BLaER1 treated with 17β-estradiol and CSF1 and Interleukin-3, amounts not matched to agents 10 nM and 100 nM (cell line): ENCODE data around the gene ADGRF1.
"Not testable (repeated sequence)": the region's sequence is repeated elsewhere in the genome, so short reads cannot be mapped to it uniquely, and the experiment has no call there.

Experiments used
- H3K27ac ChIP-seq, 11 experiments: shearing (Covaris generic); formaldehyde crosslinking; 2 replicates each; pipeline ENCODE4 v1.8.1; 2022
- H3K27me3 ChIP-seq, 11 experiments: shearing (Covaris generic); formaldehyde crosslinking; 2 replicates each; pipeline ENCODE4 v1.8.1; 2022
- H3K36me3 ChIP-seq, 11 experiments: shearing (Covaris generic); formaldehyde crosslinking; 2 replicates each; pipeline ENCODE4 v1.8.1; 2022
- H3K4me1 ChIP-seq, 10 experiments: shearing (Covaris generic); formaldehyde crosslinking; 2 replicates each; pipeline ENCODE4 v1.8.1; 2022
- H3K4me2 ChIP-seq, 11 experiments: shearing (Covaris generic); formaldehyde crosslinking; 2 replicates each; pipeline ENCODE4 v1.8.1; 2022
- H3K4me3 ChIP-seq, 10 experiments: shearing (Covaris generic); formaldehyde crosslinking; 2 replicates each; pipeline ENCODE4 v1.8.1; 2022
- H3K9ac ChIP-seq, 11 experiments: shearing (Covaris generic); formaldehyde crosslinking; 2 replicates each; pipeline ENCODE4 v1.8.1; 2022
- H3K9me3 ChIP-seq, 11 experiments: shearing (Covaris generic); formaldehyde crosslinking; replicated peaks in 1 of 11; 2 replicates each; pipeline ENCODE4 v1.8.1; 2022
- H4K20me1 ChIP-seq, 11 experiments: shearing (Covaris generic); formaldehyde crosslinking; 2 replicates each; pipeline ENCODE4 v1.8.1; 2022
- Cebpa-rat ChIP-seq, 11 experiments: shearing (Covaris generic); IDR thresholded peaks; 2 replicates each; pipeline ENCODE4 v1.8.1; 2022

The ADGRF1 gene

GRCh38 chr6:47042275-47042791 lies at the start of gene ADGRF1:
ADGRF1 (minus strand) TSS chr6:47042332; CDS start chr6:47029061, 13,271 bp downstream.
- Histone ChIP-seq H3K4me2 (no peak within 1 kb of the TSS), H3K4me3 (no peak within 1 kb of the TSS), H3K27ac (no peak within 1 kb of the TSS), H3K4me1 (peaks cover 0 to 12% (median 4%) of the 10 kb centered on the region in 10 experiments; a peak in 9 of 20 replicates), H3K9me3 (no peaks in the 10 kb centered on the region), H4K20me1 (no peaks in the 10 kb centered on the region), H3K9ac (no peak within 1 kb of the TSS), H3K27me3 (no peaks in the 10 kb centered on the region), H3K36me3 (no peaks in the 10 kb centered on the region)
- no peak for TF ChIP-seq Cebpa-rat (IDR thresholded peaks at IDR 0.05)

DNA sequence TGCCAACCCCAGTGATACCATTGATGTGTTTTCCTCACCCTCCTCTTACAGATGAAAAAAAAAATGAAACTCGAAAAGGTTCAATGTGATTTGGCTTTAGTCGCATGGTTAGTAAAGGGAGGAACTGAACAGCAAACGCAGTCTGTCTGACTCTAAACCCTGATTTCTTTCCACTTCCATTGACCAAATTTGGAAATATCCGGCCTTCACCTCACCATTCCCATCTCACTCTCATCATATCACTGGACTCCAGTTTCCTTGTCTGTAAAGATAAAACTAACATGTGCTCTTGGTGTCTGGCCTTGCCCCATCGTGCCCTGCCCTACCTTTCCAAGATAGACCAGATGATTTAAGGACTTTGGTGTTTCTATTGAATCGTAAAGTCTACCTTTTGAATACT lies 48.7 kb upstream of the ADGRF1 start:
- H3K4me3 ChIP-seq = no peak overlapping the region
- H3K4me2 ChIP-seq = no peak overlapping the region
- no peaks in the 10 kb centered on the region for H3K9me3 ChIP-seq
- H3K36me3 ChIP-seq = no peaks in the 10 kb centered on the region
- H4K20me1 ChIP-seq = no peaks in the 10 kb centered on the region
- no peak overlapping the region for H3K27ac ChIP-seq
- H3K4me1 ChIP-seq = peaks cover 0 to 19% (median 0%) of the 10 kb centered on the region in 10 experiments; a peak in 5 of 20 replicates
- no peak overlapping the region for H3K9ac ChIP-seq
- TF ChIP-seq Cebpa-rat (IDR thresholded peaks at IDR 0.05) = no peak
- no peaks in the 10 kb centered on the region for H3K27me3 ChIP-seq

GRCh38 chr6:47089473-47089872 lies 47.3 kb upstream of the ADGRF1 start:
- H3K9me3 ChIP-seq, H3K36me3 ChIP-seq, H4K20me1 ChIP-seq, H3K4me2 ChIP-seq, H3K9ac ChIP-seq, H3K4me3 ChIP-seq, H3K27me3 ChIP-seq, H3K27ac ChIP-seq: not testable (repeated sequence)
- H3K4me1 ChIP-seq = peaks cover 0 to 15% (median 0%) of the 10 kb centered on the region in 10 experiments; a peak in 5 of 20 replicates

- no peak for TF ChIP-seq Cebpa-rat (IDR thresholded peaks at IDR 0.05)
- H3K27me3 ChIP-seq = no peaks in the 10 kb centered on the region
- no peak overlapping the region for H3K27ac ChIP-seq
- H4K20me1 ChIP-seq = no peaks in the 10 kb centered on the region
- H3K9me3 ChIP-seq = no peaks in the 10 kb centered on the region
- no peak overlapping the region for H3K4me2 ChIP-seq
- H3K4me3 ChIP-seq = no peak overlapping the region
- H3K9ac ChIP-seq = no peak overlapping the region
- no peaks in the 10 kb centered on the region for H3K36me3 ChIP-seq
- no peaks in the 10 kb centered on the region for H3K4me1 ChIP-seq
Measured at GRCh38 chr6:47086051-47086770, 44.1 kb upstream of the ADGRF1 start.

- H3K9ac ChIP-seq = no peak overlapping the region
- H3K27me3 ChIP-seq = no peaks in the 10 kb centered on the region
- no peak for TF ChIP-seq Cebpa-rat (IDR thresholded peaks at IDR 0.05)
- H3K4me1 ChIP-seq = no peaks in the 10 kb centered on the region
- H3K27ac ChIP-seq = no peak overlapping the region
- H3K9me3 ChIP-seq = no peaks in the 10 kb centered on the region
- H4K20me1 ChIP-seq = no peaks in the 10 kb centered on the region
- H3K4me2 ChIP-seq = no peak overlapping the region
- H3K36me3 ChIP-seq = no peaks in the 10 kb centered on the region
- H3K4me3 ChIP-seq = no peak overlapping the region
Measured at GRCh38 chr6:47084610-47085009, 42.5 kb upstream of the ADGRF1 start.

DNA sequence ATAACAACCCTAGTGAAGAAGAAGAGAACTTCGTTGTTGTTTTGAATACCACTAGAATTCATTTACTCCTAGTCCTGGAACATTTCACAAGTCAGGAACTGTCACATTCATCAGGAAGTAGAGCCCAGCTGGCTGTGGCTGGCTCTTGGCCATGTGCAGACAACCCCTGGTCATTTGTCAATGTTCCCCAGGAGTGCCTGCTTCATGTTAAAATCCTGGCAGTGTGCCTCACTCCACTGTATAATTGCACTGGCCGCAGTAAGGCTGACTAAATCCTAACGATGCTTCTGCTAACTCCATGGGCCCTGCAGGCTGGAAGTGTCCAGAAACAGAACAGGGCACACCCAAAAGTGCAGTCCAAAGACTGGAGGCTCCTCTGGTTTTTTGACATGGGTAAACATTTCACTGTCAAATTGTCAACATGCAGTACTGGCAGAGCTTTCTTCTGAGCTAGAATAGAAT lies 41.5 kb upstream of the ADGRF1 start:
- Histone ChIP-seq H3K4me1 (no peaks in the 10 kb centered on the region), H3K36me3 (no peaks in the 10 kb centered on the region), H3K4me2 (no peak overlapping the region), H3K27me3 (no peaks in the 10 kb centered on the region), H4K20me1 (no peaks in the 10 kb centered on the region), H3K27ac (no peak overlapping the region), H3K4me3 (no peak overlapping the region), H3K9ac (no peak overlapping the region), H3K9me3 (no peaks in the 10 kb centered on the region)
- TF ChIP-seq Cebpa-rat (IDR thresholded peaks at IDR 0.05) = no peak

DNA sequence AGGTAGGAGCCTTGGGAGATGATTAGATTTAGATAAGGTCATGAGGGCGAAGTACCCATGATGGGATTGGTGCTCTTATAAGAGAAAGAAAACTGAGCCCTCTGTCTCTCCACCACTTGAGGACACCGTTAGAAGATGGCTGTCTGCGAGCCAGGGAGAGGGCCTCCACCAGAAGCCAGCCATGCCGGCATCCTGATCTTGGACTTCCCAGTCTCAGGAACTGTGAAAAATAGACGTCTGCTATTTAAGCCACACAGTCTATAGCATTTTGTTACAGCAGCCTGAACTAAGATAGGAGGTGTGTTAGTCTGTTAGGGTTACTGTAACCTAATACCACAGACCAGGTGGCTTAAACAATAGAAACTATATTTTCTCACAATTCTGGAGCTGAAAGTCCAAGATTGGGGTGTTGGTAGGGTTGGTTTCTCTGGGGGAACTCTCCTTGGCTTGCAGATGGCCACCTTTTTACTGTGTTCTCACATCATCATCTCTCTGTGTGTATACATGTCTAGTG lies 38.0 kb upstream of the ADGRF1 start:
- H3K4me1 ChIP-seq = peaks cover 0 to 5% (median 0%) of the 10 kb centered on the region in 10 experiments; a peak in 1 of 20 replicates
- TF ChIP-seq Cebpa-rat (IDR thresholded peaks at IDR 0.05) = no peak
- H3K4me3 ChIP-seq = no peak overlapping the region
- no peaks in the 10 kb centered on the region for H3K9me3 ChIP-seq
- no peaks in the 10 kb centered on the region for H4K20me1 ChIP-seq
- no peak overlapping the region for H3K27ac ChIP-seq
- no peak overlapping the region for H3K9ac ChIP-seq
- H3K36me3 ChIP-seq = no peaks in the 10 kb centered on the region
- H3K4me2 ChIP-seq = no peak overlapping the region
- no peaks in the 10 kb centered on the region for H3K27me3 ChIP-seq

GRCh38 chr6:47079638-47080037 lies 37.5 kb upstream of the ADGRF1 start:
- H3K27me3 ChIP-seq = no peaks in the 10 kb centered on the region
- H3K9ac ChIP-seq = no peak overlapping the region
- H3K4me1 ChIP-seq = peaks cover 0 to 5% (median 0%) of the 10 kb centered on the region in 10 experiments; a peak in 1 of 20 replicates
- H3K36me3 ChIP-seq = no peaks in the 10 kb centered on the region
- no peak for TF ChIP-seq Cebpa-rat (IDR thresholded peaks at IDR 0.05)
- no peaks in the 10 kb centered on the region for H3K9me3 ChIP-seq
- H3K27ac ChIP-seq = no peak overlapping the region
- H4K20me1 ChIP-seq = no peaks in the 10 kb centered on the region
- no peak overlapping the region for H3K4me3 ChIP-seq
- H3K4me2 ChIP-seq = no peak overlapping the region

- H3K27ac ChIP-seq = no peak overlapping the region
- no peak overlapping the region for H3K9ac ChIP-seq
- H3K9me3 ChIP-seq = no peaks in the 10 kb centered on the region
- no peaks in the 10 kb centered on the region for H3K27me3 ChIP-seq
- H3K36me3 ChIP-seq = no peaks in the 10 kb centered on the region
- H3K4me2 ChIP-seq = no peak overlapping the region
- no peak overlapping the region for H3K4me3 ChIP-seq
- no peaks in the 10 kb centered on the region for H4K20me1 ChIP-seq
- peaks cover 0 to 5% (median 0%) of the 10 kb centered on the region in 10 experiments; a peak in 1 of 20 replicates for H3K4me1 ChIP-seq
- TF ChIP-seq Cebpa-rat (IDR thresholded peaks at IDR 0.05) = no peak
Measured at GRCh38 chr6:47078991-47079390, 36.9 kb upstream of the ADGRF1 start.
